HG03575 (cell line): ENCODE results near the gene COL12A1.

Experiments used
- ATAC-seq: cut with Tn5 transposase; IDR thresholded peaks from one replicate; pipeline ENCODE4 v1.9.1; 2021; ENCODE audit not compliant: unreplicated experiment, insufficient number of reproducible peaks, low FRiP score; ENCODE audit errors: extremely low read depth

COL12A1 gene

DNA sequence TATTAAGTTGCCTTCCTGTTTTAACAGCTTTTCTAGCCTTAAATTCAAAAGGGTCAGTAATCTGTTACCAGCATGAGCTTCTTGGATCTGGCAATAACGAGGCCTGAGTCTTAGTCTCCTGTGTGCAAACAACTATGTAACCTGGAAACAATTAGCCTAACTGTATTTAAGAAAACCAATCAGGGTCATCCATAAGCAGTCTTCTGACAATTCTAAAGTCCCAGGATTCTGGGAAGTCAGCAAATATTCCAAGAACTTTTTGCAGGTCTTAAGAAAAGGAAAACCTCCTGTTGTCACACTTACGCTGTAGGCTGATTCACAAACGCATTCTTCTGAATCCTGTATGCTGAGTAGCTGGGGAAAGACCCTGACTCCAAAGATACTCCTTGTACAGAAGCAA lies 90.4 kb downstream of the COL12A1 start:
- ATAC-seq: no peak

- ATAC-seq: no peak
These were observed 91.0 kb downstream of the COL12A1 start for GRCh38 chr6:75114806-75115205.

DNA sequence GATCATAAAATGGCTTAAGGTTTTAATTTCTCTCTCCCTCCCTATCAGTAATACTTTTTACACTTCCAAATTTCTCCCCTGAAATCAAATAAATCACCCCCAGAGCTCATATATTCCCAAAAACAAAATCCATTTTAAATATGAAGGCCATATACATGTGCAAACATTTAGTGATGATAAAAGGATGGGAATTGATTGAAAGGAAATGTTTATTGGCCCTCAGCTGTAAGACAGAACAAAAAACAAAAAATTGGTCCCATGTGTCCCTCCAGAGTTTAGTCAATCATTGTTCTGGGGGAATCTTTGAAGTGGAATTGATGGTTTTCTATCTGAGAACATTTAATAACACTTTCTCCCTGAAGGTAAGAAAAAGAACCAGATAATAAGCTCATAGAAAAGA lies 91.7 kb downstream of the COL12A1 start:
- no peak for ATAC-seq

- ATAC-seq: no peak
These were observed 92.4 kb downstream of the COL12A1 start for GRCh38 chr6:75113446-75113845.

DNA sequence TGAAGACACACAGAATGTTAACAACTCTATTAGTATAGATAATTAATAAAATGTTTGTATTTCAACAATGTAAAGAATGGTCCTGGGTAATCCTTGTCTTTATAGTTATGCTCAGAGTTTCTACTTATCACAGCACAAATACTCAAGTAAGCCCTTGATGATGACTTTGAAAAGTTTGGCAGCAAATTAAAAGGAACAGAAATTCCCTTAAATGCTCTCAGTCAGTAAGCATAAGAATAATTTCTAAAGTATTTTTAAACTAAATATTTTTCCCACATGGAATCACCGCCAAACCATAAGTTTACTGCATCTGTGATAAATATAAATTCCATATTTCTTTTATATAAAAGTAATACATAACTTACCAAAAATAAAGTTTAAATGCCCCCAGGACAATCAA lies 96.1 kb downstream of the COL12A1 start:
- ATAC-seq: no peak

- no peak for ATAC-seq
These were observed 96.8 kb downstream of the COL12A1 start for GRCh38 chr6:75109022-75109421.

DNA sequence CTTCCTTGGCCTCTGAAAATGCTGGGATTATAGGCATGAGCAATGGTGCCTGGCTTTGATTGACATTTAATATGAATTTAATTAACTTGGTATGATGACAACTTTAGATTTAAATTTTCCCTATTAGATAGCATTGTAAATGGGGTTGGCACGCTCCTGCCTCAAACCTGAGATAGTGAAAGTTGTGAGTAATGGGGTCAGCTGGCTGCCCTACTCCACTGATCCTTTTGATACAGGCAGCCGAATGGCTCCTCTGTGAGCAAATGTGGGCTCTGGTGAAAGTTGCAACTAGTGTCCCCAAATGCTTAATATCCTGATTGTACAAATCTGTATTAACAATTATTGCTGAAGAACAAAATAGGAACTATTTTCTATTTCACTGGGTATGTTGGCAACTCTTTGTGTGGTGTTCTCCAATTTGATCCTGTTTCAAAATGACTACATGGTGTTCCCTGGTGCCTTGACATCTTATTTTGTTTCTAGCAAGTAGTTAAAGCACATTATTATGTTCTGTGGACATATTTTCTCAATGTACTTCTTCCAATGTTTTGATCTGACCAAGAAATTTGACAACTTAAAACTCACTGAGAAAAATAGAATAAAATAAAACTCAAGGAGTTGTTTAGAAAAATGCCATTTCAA lies 97.4 kb downstream of the COL12A1 start:
- no peak for ATAC-seq

- no peak for ATAC-seq
These were observed 97.9 kb downstream of the COL12A1 start for GRCh38 chr6:75107913-75108312.

GRCh38 chr6:75106426-75106825 lies 99.4 kb downstream of the COL12A1 start:
- ATAC-seq: no peak

DNA sequence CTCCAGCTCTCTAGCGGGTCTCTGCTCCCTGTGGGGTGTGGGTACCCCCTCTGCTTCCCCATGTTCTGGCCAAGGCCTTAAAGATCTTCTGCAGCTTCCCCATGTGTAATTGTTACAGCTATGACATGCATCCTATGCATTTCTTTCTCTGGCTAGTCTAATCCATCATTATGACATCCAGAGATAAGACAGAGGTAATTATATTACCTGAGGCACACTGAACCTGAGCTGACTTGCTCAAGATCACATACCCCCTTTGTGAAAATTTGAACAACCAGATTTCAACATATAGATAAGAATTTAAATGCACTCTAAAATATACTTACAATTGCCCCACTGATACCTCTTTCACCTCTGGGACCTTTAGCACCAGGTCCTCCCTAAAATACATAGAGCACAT lies 102.4 kb downstream of the COL12A1 start:
- no peak for ATAC-seq

DNA sequence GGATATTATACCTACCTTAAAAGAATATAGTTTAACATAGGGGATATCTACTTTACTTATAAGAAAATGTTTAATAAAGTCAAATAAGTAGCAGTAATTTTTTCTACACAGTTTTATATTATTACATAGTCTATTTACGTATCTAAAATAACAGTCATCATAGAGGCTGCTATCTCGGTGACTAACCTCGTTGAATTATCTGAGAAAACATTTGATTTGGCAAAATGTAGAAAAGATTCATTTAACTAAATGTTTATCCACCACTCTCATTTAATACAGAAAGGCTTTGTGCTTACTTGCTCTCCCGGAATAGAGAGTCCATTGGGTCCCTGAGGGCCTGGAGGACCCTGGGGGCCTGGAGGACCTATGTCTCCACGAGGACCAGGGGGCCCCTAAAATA lies 103.6 kb downstream of the COL12A1 start:
- ATAC-seq: no peak

- no peak for ATAC-seq
These were observed 104.0 kb downstream of the COL12A1 start for GRCh38 chr6:75101896-75102295.

DNA sequence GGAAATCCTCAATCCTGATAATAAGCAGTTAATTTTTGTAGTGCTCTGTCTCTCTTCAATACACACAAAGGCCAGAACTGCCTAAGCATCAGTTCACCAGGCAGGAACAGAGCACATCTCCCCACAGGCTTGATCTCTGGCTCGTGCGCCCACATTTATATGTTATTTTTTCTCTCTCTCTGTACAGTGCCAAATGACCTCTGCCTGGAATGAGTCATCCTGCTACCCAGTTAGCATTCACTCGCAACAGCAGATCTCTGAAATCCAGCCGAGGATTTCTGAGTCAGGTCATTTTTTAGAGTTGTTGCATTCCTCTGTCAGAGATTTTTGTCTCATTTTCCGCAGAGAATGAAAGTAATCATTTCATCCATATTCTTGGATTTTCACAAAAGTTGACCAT lies 107.1 kb downstream of the COL12A1 start:
- no peak for ATAC-seq

DNA sequence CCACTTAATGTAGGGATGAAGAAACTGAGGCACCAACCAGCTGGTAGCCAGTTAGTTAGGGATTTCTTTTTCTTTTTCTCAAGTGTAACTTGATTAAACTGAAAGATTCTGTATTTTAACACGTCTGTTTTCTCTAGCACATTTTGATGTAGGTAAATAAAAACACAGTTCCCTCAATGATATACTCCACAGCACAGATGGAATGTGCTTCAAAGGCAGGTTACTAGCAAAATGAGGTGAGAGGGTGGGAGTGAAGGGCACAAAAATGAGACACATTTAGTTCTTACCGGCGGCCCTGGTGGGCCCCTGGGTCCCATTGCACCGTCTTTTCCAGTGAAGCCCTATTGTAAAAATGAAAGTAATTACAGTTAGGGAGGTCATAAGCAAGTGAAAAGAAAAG lies 108.9 kb downstream of the COL12A1 start:
- ATAC-seq: no peak

DNA sequence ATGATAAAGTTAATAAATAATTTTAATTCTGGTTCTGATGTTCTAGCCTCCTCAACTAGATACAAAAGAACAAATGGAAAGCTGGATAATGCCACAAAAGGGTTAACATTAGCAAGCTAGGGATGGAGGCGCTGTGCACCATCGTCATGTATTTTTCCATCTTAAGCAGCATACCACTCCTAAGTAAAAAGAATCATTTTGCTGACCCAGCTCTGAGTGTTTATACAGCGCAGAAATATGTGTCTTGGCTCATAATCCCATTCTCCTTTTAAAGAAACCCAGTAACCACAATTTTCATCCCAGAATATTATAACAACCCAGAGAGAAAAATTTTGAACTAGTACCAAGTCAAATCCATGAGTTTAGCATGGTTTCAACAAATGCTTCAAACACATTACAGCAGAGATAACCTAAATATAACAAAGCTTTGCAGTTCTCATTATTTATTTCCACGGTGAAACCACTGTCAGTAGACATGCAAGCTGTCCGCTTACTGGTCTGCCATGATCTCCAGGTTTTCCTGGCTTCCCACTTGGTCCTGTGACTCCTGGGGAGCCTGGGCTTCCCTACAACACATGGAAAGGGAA lies 111.1 kb downstream of the COL12A1 start:
- ATAC-seq: no peak

GRCh38 chr6:75091467-75092190 lies 114.2 kb downstream of the COL12A1 start:
- ATAC-seq: no peak

DNA sequence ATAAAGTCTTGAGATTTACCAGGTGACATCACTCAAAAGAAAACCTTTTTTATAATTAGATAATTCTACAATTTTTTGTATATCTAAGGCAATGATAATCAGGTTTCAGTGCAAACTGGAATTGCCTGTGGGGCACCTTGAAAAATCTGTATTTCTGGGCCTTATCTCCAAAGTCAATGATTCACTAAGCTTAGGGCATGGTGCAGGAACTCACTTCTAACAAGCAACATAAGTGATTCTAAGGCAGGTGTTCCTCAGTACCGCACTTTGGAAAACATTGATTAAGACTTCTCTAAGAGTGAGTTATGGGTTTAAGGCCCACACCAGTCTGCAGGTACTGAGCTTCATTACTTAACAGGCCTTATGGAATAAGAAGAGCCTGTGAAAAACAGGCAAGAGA lies 115.3 kb downstream of the COL12A1 start:
- no peak for ATAC-seq

- no peak for ATAC-seq
These were observed 115.9 kb downstream of the COL12A1 start for GRCh38 chr6:75089921-75090320.

GRCh38 chr6:75089151-75089897 lies 116.5 kb downstream of the COL12A1 start:
- no peak for ATAC-seq
